K562 (cell line): Measurements from ENCODE around the gene SLBP. TPM values are rescaled to one million over a fixed set of nuclear protein-coding genes. Genes with fewer than 3 reads are reported as not detected.

ENCODE experiments used
- BRF2 ChIP-seq: IDR thresholded peaks from 3 replicates; pipeline ENCODE4 v1.6.1; 2011; ENCODE audit warnings: borderline replicate concordance, mild to moderate bottlenecking; ENCODE audit not compliant: insufficient read length, insufficient read depth
- ESRRA ChIP-seq: fragments of 450-650 bp; IDR thresholded peaks from 2 replicates; pipeline ENCODE4 v1.6.1; 2014; ENCODE audit warnings: low read depth, mild to moderate bottlenecking, moderate library complexity, borderline replicate concordance
- ETS2 ChIP-seq: IDR thresholded peaks from 2 replicates; pipeline ENCODE4 v1.6.1; 2016; ENCODE audit warnings: borderline replicate concordance, missing genetic modification characterization, mild to moderate bottlenecking, moderate library complexity, missing compliant biosample characterization; ENCODE audit not compliant: poor library complexity, severe bottlenecking
- FOXK2 ChIP-seq, 2 experiments: fragments of 450-650 bp; IDR thresholded peaks in 1 of 2; conservative IDR thresholded peaks in 1 of 2; 2 replicates each; pipeline ENCODE4 v1.6.1; 2016; ENCODE audit warnings: low read depth in 2 of 2, mild to moderate bottlenecking in 1 of 2
- GABPB1 ChIP-seq: sonication (generic); formaldehyde crosslinking; IDR thresholded peaks from 2 replicates; pipeline ENCODE4 v1.8.0; 2022; ENCODE audit warnings: mild to moderate bottlenecking, missing genetic modification reagents
- HCFC1 ChIP-seq: IDR thresholded peaks from 2 replicates; pipeline ENCODE4 v1.6.1; 2012; ENCODE audit warnings: low read depth, low read length, improper control_type of control experiment
- SMARCA5 ChIP-seq: fragments of 450-650 bp; IDR thresholded peaks from 2 replicates; pipeline ENCODE4 v1.6.1; 2016
- TCFL5 ChIP-seq: fragments of 250-450 bp; sonication (Bioruptor Pico); conservative IDR thresholded peaks from 2 replicates; pipeline ENCODE4 v1.6.1; 2021; ENCODE audit warnings: mild to moderate bottlenecking, moderate library complexity, matching md5 sums
- ZNF175 ChIP-seq: fragments of 200-800 bp; sonication (Bioruptor generic); IDR thresholded peaks from 2 replicates; pipeline ENCODE4 v1.6.1; 2016; ENCODE audit warnings: low read depth, mild to moderate bottlenecking, missing genetic modification characterization, missing compliant biosample characterization
- ZNF507 ChIP-seq: conservative IDR thresholded peaks from 2 replicates; pipeline ENCODE4 v1.6.1; 2017; ENCODE audit warnings: missing genetic modification characterization, missing compliant biosample characterization
- polyA plus RNA-seq, 8 experiments: library from polyadenylated mRNA; depleted of rRNA in 4 of 8; stranded (reverse) in 5 of 8; unstranded in 3 of 8; fragments of >200 nt; fragmentation: Nextera tagmentation in 2 of 8; fragmentation: Illumina TruSeq in 1 of 8; extraction: Ambion mirVana in 2 of 8; extraction: Trizol in 1 of 8; gene quantifications; 2 replicates each; pipeline versions ENCODE4 v1.2.1 to v1.2.3, GENCODE V29; 2011 to 2014; ENCODE audit warnings: inconsistent platforms in 1 of 8, missing spikeins in 1 of 8
- total RNA-seq, 7 experiments: library from RNA; depleted of rRNA in 6 of 7; stranded (reverse); fragments of >200 nt in 6 of 7; fragmentation: Illumina TruSeq in 2 of 7; extraction: Trizol in 2 of 7; gene quantifications; 2 replicates each; pipeline versions ENCODE4 v1.2.1 to v1.2.3, GENCODE V29; 2011 to 2021; ENCODE audit warnings: low replicate concordance in 1 of 7
- TF ChIP-seq, protein P1 (sequence below): sonication (generic); formaldehyde crosslinking; IDR thresholded peaks from 2 replicates; pipeline ENCODE4 v1.8.1; 2023; ENCODE audit warnings: missing genetic modification reagents, mild to moderate bottlenecking, borderline replicate concordance
- TF ChIP-seq, protein P2 (sequence below): fragments of 450-650 bp; IDR thresholded peaks from 2 replicates; pipeline ENCODE4 v1.6.1; 2017; ENCODE audit warnings: mild to moderate bottlenecking, moderate library complexity
- TF ChIP-seq, protein P3 (sequence below): fragments of 450-650 bp; formaldehyde crosslinking; IDR thresholded peaks from 2 replicates; pipeline ENCODE4 v1.4.0; 2022; ENCODE audit warnings: mild to moderate bottlenecking, moderate library complexity

Gene SLBP
- total and polyA plus RNA-seq, 9 of the 15 experiments (the other 6 are each of a cell fraction or from before 2014, with no cell fraction given), result 49.4 to 221 (median 162) TPM

- peak; percentile 63 for TF ChIP-seq HCFC1
- TF ChIP-seq BRF2, result no peak
- no peak for TF ChIP-seq TCFL5 (CRISPR knock-in tag)
- TF ChIP-seq, protein P1, sequence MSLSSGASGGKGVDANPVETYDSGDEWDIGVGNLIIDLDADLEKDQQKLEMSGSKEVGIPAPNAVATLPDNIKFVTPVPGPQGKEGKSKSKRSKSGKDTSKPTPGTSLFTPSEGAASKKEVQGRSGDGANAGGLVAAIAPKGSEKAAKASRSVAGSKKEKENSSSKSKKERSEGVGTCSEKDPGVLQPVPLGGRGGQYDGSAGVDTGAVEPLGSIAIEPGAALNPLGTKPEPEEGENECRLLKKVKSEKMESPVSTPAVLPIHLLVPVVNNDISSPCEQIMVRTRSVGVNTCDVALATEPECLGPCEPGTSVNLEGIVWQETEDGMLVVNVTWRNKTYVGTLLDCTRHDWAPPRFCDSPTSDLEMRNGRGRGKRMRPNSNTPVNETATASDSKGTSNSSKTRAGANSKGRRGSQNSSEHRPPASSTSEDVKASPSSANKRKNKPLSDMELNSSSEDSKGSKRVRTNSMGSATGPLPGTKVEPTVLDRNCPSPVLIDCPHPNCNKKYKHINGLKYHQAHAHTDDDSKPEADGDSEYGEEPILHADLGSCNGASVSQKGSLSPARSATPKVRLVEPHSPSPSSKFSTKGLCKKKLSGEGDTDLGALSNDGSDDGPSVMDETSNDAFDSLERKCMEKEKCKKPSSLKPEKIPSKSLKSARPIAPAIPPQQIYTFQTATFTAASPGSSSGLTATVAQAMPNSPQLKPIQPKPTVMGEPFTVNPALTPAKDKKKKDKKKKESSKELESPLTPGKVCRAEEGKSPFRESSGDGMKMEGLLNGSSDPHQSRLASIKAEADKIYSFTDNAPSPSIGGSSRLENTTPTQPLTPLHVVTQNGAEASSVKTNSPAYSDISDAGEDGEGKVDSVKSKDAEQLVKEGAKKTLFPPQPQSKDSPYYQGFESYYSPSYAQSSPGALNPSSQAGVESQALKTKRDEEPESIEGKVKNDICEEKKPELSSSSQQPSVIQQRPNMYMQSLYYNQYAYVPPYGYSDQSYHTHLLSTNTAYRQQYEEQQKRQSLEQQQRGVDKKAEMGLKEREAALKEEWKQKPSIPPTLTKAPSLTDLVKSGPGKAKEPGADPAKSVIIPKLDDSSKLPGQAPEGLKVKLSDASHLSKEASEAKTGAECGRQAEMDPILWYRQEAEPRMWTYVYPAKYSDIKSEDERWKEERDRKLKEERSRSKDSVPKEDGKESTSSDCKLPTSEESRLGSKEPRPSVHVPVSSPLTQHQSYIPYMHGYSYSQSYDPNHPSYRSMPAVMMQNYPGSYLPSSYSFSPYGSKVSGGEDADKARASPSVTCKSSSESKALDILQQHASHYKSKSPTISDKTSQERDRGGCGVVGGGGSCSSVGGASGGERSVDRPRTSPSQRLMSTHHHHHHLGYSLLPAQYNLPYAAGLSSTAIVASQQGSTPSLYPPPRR (CRISPR knock-in tag), result peak; percentile 95; the same call in 1 of the 2 replicates
- peak; percentile 20 for TF ChIP-seq ETS2 (tag)
- TF ChIP-seq ZNF507 (tag), result no peak
- TF ChIP-seq, protein P2, sequence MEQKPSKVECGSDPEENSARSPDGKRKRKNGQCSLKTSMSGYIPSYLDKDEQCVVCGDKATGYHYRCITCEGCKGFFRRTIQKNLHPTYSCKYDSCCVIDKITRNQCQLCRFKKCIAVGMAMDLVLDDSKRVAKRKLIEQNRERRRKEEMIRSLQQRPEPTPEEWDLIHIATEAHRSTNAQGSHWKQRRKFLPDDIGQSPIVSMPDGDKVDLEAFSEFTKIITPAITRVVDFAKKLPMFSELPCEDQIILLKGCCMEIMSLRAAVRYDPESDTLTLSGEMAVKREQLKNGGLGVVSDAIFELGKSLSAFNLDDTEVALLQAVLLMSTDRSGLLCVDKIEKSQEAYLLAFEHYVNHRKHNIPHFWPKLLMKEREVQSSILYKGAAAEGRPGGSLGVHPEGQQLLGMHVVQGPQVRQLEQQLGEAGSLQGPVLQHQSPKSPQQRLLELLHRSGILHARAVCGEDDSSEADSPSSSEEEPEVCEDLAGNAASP, result no peak
- TF ChIP-seq, protein P3, sequence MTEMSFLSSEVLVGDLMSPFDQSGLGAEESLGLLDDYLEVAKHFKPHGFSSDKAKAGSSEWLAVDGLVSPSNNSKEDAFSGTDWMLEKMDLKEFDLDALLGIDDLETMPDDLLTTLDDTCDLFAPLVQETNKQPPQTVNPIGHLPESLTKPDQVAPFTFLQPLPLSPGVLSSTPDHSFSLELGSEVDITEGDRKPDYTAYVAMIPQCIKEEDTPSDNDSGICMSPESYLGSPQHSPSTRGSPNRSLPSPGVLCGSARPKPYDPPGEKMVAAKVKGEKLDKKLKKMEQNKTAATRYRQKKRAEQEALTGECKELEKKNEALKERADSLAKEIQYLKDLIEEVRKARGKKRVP (CRISPR knock-in tag), result no peak
- TF ChIP-seq FOXK2 (conservative IDR thresholded peaks at IDR 0.05 in 1 of 2, IDR thresholded peaks at IDR 0.05 in 1 of 2; ENCODE audit: low read depth in 2 of 2), result peak; percentile 80 to 97
- TF ChIP-seq ZNF175 (CRISPR knock-in tag), result no peak
- TF ChIP-seq GABPB1 (CRISPR knock-in tag), result peak; percentile 88
- no peak for TF ChIP-seq SMARCA5
- TF ChIP-seq ESRRA, result peak; percentile 64
Observed at GRCh38 chr4:1712216-1713002, at the start of gene SLBP (continued).
